NCI-H345 treated with DMSO at 0.1 percent for 48 hours (cell line): ENCODE measurements around the gene NUDT7.

Source experiments
- DNase-seq: peaks from one replicate; lab custom pipeline; 2025; ENCODE audit not compliant: unreplicated experiment; lab: John Stamatoyannopoulos, UW

Gene NUDT7

GRCh38 chr16:77723108-77723514 lies 797 bp downstream of the NUDT7 start:
- no peak for DNase-seq

- no peak for DNase-seq
Measured at GRCh38 chr16:77724174-77724573, 1.9 kb downstream of the NUDT7 start.

- no peak for DNase-seq
Measured at GRCh38 chr16:77729951-77730350, 7.6 kb downstream of the NUDT7 start.

GRCh38 chr16:77732241-77732946 lies 10.1 kb downstream of the NUDT7 start:
- no peak for DNase-seq

GRCh38 chr16:77736879-77737278 lies 14.6 kb downstream of the NUDT7 start:
- DNase-seq = no peak

DNA sequence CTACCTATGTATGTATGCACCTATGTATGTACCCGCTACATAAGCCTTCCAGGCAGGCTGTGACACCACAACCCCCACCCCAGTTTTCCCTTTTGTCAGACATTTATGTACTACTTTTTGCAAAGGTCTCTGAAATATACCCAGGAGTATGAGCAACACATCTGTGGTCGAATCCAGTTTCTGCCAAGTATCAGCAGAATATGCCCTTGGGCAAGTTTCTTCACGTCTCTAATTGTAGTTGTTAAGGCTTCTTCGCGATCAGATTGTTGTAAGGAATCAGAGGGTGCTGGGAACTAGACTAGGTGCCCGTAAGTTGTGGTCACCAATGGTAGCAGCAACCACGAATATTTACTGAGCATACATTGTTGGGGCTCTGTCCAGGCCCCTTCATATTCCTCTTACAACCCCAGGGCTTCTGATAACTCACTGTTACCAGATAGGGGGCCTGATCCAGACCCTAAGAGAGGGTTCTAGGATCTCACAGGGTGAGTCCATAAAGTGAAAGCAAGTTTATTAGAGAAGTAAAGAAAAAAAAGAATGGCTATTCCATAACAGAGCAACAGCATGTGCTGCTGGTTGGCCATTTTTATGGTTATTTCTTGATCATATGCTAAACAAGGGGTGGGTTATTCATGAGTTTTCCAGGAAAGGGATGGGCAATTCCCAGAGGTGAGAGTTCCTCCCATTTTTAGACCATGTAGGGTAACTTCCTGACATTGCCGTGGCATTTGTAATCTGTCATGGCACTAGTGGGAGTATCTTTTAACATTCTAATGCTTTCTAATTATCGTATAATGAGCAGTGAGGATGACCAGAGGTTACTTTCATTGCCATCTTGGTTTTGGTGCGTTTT lies 16.6 kb downstream of the NUDT7 start:
- no peak for DNase-seq

- no peak for DNase-seq
Measured at GRCh38 chr16:77739559-77739892, 17.2 kb downstream of the NUDT7 start.

- DNase-seq = no peak
Measured at GRCh38 chr16:77744141-77744540, 21.8 kb downstream of the NUDT7 start.

- no peak for DNase-seq
Measured at GRCh38 chr16:77745972-77746371, 23.7 kb downstream of the NUDT7 start.

DNA sequence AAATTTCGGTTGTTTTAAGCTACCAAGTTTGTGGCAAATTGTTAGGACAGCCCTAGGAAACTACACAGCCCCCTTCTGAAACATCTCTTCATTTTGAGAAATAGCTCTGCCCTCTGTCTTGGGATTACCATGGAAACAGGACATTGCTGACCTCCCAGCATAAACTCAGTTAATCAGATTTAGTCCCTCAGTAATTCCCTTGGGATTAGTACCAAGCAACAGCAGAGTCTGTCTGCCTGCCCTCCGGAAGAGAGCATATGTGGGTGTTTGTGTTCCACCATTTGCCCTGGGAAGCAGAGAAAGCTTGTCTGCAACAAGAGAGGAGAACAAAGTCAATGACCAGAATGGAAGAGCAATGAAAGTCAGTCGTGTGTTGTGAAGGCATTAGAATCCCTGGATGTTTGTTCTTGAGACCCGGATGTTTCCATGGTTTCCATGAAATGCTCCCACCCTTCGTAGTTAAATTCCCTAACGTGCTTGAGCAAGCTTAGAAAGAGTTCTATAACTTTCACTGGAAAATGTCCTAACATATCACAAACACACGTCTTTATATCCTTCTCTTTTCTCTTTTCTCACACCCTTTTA lies 26.2 kb downstream of the NUDT7 start:
- DNase-seq = no peak

- no peak for DNase-seq
Measured at GRCh38 chr16:77749415-77749814, 27.1 kb downstream of the NUDT7 start.

GRCh38 chr16:77758046-77758445 lies 35.7 kb downstream of the NUDT7 start:
- no peak for DNase-seq

GRCh38 chr16:77758508-77758907 lies 36.2 kb downstream of the NUDT7 start:
- no peak for DNase-seq

DNA sequence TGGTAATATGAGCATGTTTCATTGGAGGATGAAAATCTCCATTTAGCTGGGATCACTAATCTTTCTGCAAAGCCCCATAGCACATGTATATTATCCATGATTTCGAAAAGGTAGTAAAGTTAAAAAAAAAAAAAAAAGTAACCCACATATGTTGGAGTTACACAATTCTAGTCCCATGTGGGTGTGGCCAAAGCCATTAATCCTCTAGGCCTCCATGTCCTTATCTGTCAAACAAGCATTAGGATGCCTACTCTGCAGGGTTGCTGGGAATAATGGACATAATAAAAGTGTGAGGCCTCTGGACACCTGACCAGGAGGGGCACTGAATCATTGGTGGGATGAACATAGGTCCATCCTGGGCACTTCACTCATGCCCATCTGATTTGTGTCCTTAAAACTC lies 36.9 kb downstream of the NUDT7 start:
- DNase-seq = no peak

DNA sequence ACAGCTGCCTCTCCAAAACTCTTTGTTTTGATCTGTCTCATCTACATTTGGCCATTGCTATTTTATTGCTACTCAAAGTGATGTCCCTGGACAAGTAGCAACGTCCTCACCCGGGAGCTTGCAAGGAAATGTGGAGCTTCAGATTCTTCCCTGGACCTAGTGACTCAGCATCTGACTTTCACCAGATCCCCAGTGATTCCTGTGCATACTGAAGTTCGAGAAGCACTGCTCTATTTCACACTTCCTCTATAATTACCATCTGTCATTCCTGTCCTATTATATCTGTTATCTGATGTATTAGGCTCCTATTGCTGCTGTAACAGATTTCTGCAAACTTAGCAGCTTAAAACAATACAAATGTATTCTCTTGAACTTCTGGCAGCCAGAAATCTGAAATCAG lies 37.5 kb downstream of the NUDT7 start:
- no peak for DNase-seq

DNA sequence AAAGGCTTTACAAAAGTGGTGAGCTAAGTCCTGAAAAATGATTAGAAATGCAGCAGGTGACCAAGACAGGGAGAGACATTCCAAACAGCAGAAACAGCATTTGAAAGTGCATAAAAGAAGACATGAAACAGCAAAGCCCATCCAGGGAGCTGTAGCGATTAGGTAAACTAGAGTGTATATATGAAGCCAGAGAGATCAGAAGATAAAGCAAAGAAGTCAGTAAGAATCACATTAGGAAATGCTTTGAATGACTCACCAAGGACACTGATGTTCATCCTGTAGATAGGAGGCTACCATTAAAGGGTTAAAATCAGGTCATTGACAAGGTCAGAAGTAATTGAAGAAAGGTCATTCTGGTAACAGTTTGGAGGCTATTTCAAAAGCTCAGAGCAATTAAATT lies 38.5 kb downstream of the NUDT7 start:
- no peak for DNase-seq

DNA sequence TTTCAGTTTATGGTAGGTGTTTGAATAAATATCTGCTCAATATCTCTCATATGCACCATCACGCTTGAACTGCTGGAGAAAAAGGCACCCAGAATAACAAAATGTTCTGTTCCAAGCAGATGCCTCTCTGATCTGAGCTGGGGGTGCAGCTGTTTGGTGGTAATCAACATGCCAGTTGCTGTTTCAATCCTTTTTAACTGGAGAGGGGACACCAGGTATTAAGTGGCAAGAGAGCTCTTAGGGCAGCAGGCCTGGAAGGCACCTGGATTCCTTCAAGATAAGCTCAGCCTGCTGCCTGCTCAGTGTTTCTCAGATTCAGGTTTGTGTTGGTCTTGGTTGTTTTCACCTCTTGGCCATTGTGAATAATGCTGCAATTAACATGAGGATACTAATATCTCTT lies 38.9 kb downstream of the NUDT7 start:
- no peak for DNase-seq

GRCh38 chr16:77762262-77762661 lies 39.9 kb downstream of the NUDT7 start:
- no peak for DNase-seq

DNA sequence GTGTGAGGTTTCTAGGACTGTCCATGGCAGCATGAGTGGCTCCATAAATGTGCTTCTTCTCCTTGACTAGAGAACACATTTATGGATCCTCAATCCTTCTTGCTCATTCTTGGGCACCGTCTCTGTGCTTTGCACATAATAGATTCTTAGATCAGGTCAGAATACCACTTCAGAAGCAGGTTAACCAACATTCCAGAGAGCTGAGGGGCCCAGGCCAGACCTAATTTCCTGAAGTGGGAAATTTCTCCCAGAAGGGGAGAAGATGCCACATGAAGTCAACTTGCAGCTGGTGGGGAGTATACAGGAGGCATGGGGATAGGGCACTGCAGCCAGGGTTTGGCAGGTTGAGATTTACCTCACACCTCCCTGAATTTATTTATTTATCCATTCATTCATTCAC lies 41.7 kb downstream of the NUDT7 start:
- no peak for DNase-seq

GRCh38 chr16:77767211-77767610 lies 44.9 kb downstream of the NUDT7 start:
- DNase-seq = no peak

- DNase-seq = no peak
Measured at GRCh38 chr16:77767826-77768225, 45.5 kb downstream of the NUDT7 start.
